Trophoblast cell (in vitro differentiated cells and primary cell): ENCODE data around the gene SATB2.

ENCODE experiments used
- DNase-seq, 2 donors: peaks; one replicate each; pipeline ENCODE4 v3.0.0-alpha.2; 2016
- H2AFZ ChIP-seq: 2 replicates; pipeline ENCODE4 v1.6.1; 2013; ENCODE audit warnings: low read length, moderate library complexity, mild to moderate bottlenecking; ENCODE audit not compliant: insufficient read depth, poor library complexity
- H2AK5ac ChIP-seq: 2 replicates; pipeline ENCODE4 v1.6.1; 2013; ENCODE audit warnings: mild to moderate bottlenecking, low read length
- H2BK120ac ChIP-seq: 2 replicates; pipeline ENCODE4 v1.6.1; 2013; ENCODE audit warnings: low read length, mild to moderate bottlenecking, moderate library complexity; ENCODE audit not compliant: insufficient read depth, poor library complexity
- H2BK12ac ChIP-seq: 2 replicates; pipeline ENCODE4 v1.6.1; 2013; ENCODE audit warnings: mild to moderate bottlenecking, low read length, moderate library complexity
- H2BK5ac ChIP-seq: 2 replicates; pipeline ENCODE4 v1.6.1; 2013; ENCODE audit warnings: low read length, low read depth, moderate library complexity, mild to moderate bottlenecking; ENCODE audit not compliant: poor library complexity
- H3K14ac ChIP-seq: 2 replicates; pipeline ENCODE4 v1.6.1; 2013; ENCODE audit warnings: mild to moderate bottlenecking, low read length
- H3K18ac ChIP-seq: 2 replicates; pipeline ENCODE4 v1.6.1; 2013; ENCODE audit warnings: mild to moderate bottlenecking, low read length
- H3K23ac ChIP-seq: 2 replicates; pipeline ENCODE4 v1.6.1; 2013; ENCODE audit warnings: low read length
- H3K27ac ChIP-seq: 2 replicates; pipeline ENCODE4 v1.5.1; 2013; ENCODE audit warnings: low read depth, mild to moderate bottlenecking, inconsistent platforms, low read length, moderate library complexity
- H3K27me3 ChIP-seq: 2 replicates; pipeline ENCODE4 v1.6.1; 2013; ENCODE audit warnings: inconsistent platforms, mild to moderate bottlenecking, low read length, moderate library complexity; ENCODE audit not compliant: insufficient read depth
- H3K36me3 ChIP-seq, 2 experiments: 1 replicate in 1 of 2; 2 replicates in 1 of 2; pipeline ENCODE4 v1.6.1; 2013; ENCODE audit warnings: low read length in 2 of 2, mild to moderate bottlenecking in 2 of 2, moderate library complexity in 1 of 2; ENCODE audit not compliant: insufficient read depth in 2 of 2, control insufficient read depth in 1 of 2
- H3K4ac ChIP-seq: 2 replicates; pipeline ENCODE4 v1.6.1; 2013; ENCODE audit warnings: low read depth, mild to moderate bottlenecking, low read length, moderate library complexity
- H3K4me1 ChIP-seq, 2 experiments: 1 replicate in 1 of 2; 2 replicates in 1 of 2; pipeline ENCODE4 v1.6.1; 2013; ENCODE audit warnings: low read length in 2 of 2, mild to moderate bottlenecking in 2 of 2, moderate library complexity in 1 of 2; ENCODE audit not compliant: insufficient read depth in 2 of 2, control insufficient read depth in 1 of 2
- H3K4me2 ChIP-seq: 2 replicates; pipeline ENCODE4 v1.6.1; 2013; ENCODE audit warnings: inconsistent platforms, mild to moderate bottlenecking, low read length, moderate library complexity
- H3K4me3 ChIP-seq: 2 replicates; pipeline ENCODE4 v1.5.1; 2013; ENCODE audit warnings: mild to moderate bottlenecking, low read depth, low read length, inconsistent platforms
- H3K79me1 ChIP-seq: one replicate; pipeline ENCODE4 v1.6.1; 2013; ENCODE audit warnings: low read length
- H3K79me2 ChIP-seq: 2 replicates; pipeline ENCODE4 v1.6.1; 2013; ENCODE audit warnings: low read length, mild to moderate bottlenecking; ENCODE audit not compliant: control insufficient read depth, insufficient read depth, poor library complexity
- H3K9ac ChIP-seq: 2 replicates; pipeline ENCODE4 v1.6.1; 2013; ENCODE audit warnings: mild to moderate bottlenecking, low read length
- H3K9me3 ChIP-seq: 2 replicates; pipeline ENCODE4 v1.6.1; 2013; ENCODE audit warnings: low read depth, mild to moderate bottlenecking, control low read depth, inconsistent platforms, low read length; ENCODE audit not compliant: insufficient read depth
- H4K12ac ChIP-seq: 2 replicates; pipeline ENCODE4 v1.6.1; 2013; ENCODE audit warnings: low read depth, mild to moderate bottlenecking, low read length, moderate library complexity
- H4K8ac ChIP-seq: 2 replicates; pipeline ENCODE4 v1.6.1; 2013; ENCODE audit warnings: low read depth, mild to moderate bottlenecking, low read length, moderate library complexity
- H4K91ac ChIP-seq: one replicate; pipeline ENCODE4 v1.6.1; 2013; ENCODE audit warnings: low read depth, mild to moderate bottlenecking, low read length, moderate library complexity
- WGBS: extraction: QIAGEN DNeasy Blood & Tissue Kit; methylation state at CpG from one replicate; pipeline ENCODE4 v1.1.7; 2013; ENCODE audit warnings: missing lambda C conversion rate; ENCODE audit not compliant: insufficient read length, insufficient coverage; ENCODE audit errors: extremely low coverage; 5-methylcytosine and 5-hydroxymethylcytosine counted together

SATB2 gene

DNA sequence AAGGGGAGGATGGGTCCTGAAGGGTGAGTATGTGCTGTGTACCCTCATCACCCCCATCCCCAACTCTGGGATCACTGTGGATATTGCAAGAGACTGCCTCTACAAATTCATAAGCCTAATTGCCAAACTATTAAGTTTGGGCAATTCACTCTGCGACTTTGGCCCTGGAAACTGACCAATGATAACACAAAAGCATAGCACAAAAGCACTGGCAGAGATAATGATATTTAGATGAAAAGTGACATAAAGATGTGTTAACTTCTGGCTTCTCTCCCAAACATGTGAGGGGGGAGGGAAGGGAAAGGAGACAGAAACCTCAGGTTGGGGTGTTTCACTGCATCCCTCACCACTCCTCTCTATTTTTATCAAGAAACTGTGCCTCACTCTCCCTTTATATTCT, 150.3 kb downstream of the SATB2 start:
- no peak overlapping the region for H2AK5ac ChIP-seq
- H2BK12ac ChIP-seq: no peak overlapping the region
- H2BK120ac ChIP-seq: no peak overlapping the region
- H4K91ac ChIP-seq: no peak overlapping the region
- H3K27me3 ChIP-seq: no peaks in the 10 kb centered on the region
- peaks cover 0 to 2% of the 10 kb centered on the region in 2 experiments for H3K4me1 ChIP-seq
- H3K9ac ChIP-seq: no peak overlapping the region
- no peak overlapping the region for H4K8ac ChIP-seq
- no peaks in the 10 kb centered on the region for H3K36me3 ChIP-seq
- no peak overlapping the region for H4K12ac ChIP-seq
- no peaks in the 10 kb centered on the region for H3K79me1 ChIP-seq
- WGBS: no CpG with 5 or more reads among the region's 1 CpG
- peaks cover 2% of the 10 kb centered on the region for H3K9me3 ChIP-seq
- no peaks in the 10 kb centered on the region for H3K79me2 ChIP-seq
- no peak overlapping the region for H3K14ac ChIP-seq
- H3K18ac ChIP-seq: no peak overlapping the region
- H2BK5ac ChIP-seq: no peak overlapping the region
- H3K23ac ChIP-seq: no peak overlapping the region
- H3K4me3 ChIP-seq: no peak overlapping the region
- no peak overlapping the region for H2AFZ ChIP-seq
- no peak overlapping the region for H3K27ac ChIP-seq
- H3K4me2 ChIP-seq: no peak overlapping the region
- H3K4ac ChIP-seq: no peak overlapping the region
- DNase-seq: no peak

DNA sequence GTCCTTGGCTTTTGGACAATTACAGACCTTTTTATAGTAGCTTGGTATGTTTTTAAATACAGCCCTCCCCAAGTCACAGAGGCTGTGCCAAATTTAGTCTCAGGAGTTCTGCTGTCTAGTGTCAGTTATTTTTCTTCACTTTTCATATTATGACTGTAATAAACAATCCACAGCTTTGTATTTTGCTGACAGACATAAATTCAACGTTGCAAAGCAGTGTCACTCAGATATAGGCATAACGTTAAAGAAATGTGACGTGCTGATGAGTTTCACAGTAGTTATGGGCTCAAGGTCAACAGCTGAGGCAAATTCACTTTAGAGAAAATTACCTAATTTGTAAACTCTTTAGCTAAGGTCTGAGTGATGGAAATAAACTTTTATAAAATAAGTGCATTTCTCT, 151.6 kb downstream of the SATB2 start:
- Histone ChIP-seq H3K36me3 (no peaks in the 10 kb centered on the region), H3K18ac (no peak overlapping the region), H3K27ac (no peak overlapping the region), H4K91ac (no peak overlapping the region), H2AFZ (no peak overlapping the region), H2BK12ac (no peak overlapping the region), H3K79me1 (no peaks in the 10 kb centered on the region), H3K4ac (no peak overlapping the region), H3K23ac (no peak overlapping the region), H2BK120ac (no peak overlapping the region), H3K4me2 (no peak overlapping the region), H3K27me3 (no peaks in the 10 kb centered on the region), H3K9me3 (peaks cover 2% of the 10 kb centered on the region), H2AK5ac (no peak overlapping the region), H3K14ac (no peak overlapping the region), H3K79me2 (no peaks in the 10 kb centered on the region), H3K4me1 (peaks cover 0 to 2% of the 10 kb centered on the region in 2 experiments), H4K12ac (no peak overlapping the region), H2BK5ac (no peak overlapping the region), H4K8ac (no peak overlapping the region), H3K9ac (no peak overlapping the region), H3K4me3 (no peak overlapping the region)
- DNase-seq: no peak
- WGBS: no CpG with 5 or more reads among the region's 3 CpGs

DNA sequence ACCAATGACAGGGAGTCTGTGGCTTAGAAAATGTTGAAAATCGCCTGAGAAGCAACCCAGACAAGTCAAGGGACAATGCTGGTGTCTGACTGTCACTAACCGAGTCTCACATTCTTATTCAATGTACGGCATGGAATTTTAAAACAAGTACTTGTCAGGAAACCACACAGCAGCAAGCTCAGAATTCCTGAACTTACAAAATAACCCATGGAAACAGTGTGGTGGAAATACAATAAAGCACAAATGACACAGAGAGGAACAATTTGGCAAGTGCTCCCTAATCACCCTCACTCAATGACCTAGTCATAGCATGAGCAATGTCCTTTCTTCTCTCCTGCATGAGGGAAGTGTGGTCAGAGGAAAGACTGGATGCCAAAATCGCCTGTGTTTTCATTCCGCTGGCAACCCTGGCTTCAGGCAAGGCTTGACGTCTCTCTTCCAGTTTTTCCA, 154.0 kb downstream of the SATB2 start:
- WGBS: no CpG with 5 or more reads among the region's 6 CpGs
- Histone ChIP-seq H4K91ac (no peak overlapping the region), H2BK120ac (no peak overlapping the region), H3K27ac (no peak overlapping the region), H2BK12ac (no peak overlapping the region), H3K9ac (no peak overlapping the region), H3K79me1 (no peaks in the 10 kb centered on the region), H3K9me3 (peaks cover 2% of the 10 kb centered on the region), H3K4ac (no peak overlapping the region), H3K4me2 (no peak overlapping the region), H2AK5ac (no peak overlapping the region), H3K23ac (no peak overlapping the region), H3K14ac (no peak overlapping the region), H2BK5ac (no peak overlapping the region), H3K4me3 (no peak overlapping the region), H3K4me1 (peaks cover 0 to 2% of the 10 kb centered on the region in 2 experiments), H3K27me3 (no peaks in the 10 kb centered on the region), H2AFZ (no peak overlapping the region), H4K8ac (no peak overlapping the region), H4K12ac (no peak overlapping the region), H3K79me2 (no peaks in the 10 kb centered on the region), H3K36me3 (no peaks in the 10 kb centered on the region), H3K18ac (no peak overlapping the region)
- peak; percentile 81 to 87 for DNase-seq

DNA sequence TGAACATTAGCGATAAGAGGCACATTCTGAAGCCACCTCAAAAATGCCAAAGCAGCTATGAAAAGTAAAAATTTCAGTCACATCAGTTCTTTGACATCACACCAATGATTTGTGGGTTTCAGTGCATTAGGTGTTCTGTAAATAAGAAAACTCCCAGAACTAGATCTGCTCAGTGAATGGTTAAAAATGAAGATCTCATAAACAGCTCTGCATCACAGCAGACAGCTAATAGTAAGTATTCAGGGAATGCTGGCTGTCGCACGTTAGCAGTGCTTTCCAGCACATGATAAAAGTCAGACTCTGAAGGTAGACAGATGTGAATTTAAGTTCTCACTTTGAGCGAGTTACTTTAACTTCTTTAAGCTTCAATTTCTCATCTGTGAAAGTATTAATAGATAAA, 154.9 kb downstream of the SATB2 start:
- Histone ChIP-seq H3K4me1 (peaks cover 0 to 2% of the 10 kb centered on the region in 2 experiments), H2BK120ac (no peak overlapping the region), H3K23ac (no peak overlapping the region), H3K9me3 (no peaks in the 10 kb centered on the region), H2BK5ac (no peak overlapping the region), H2AFZ (no peak overlapping the region), H4K91ac (no peak overlapping the region), H3K79me1 (no peaks in the 10 kb centered on the region), H3K14ac (no peak overlapping the region), H3K18ac (no peak overlapping the region), H3K9ac (no peak overlapping the region), H3K4ac (no peak overlapping the region), H3K36me3 (no peaks in the 10 kb centered on the region), H2BK12ac (no peak overlapping the region), H3K4me2 (no peak overlapping the region), H4K12ac (no peak overlapping the region), H2AK5ac (no peak overlapping the region), H4K8ac (no peak overlapping the region), H3K79me2 (no peaks in the 10 kb centered on the region), H3K27me3 (no peaks in the 10 kb centered on the region), H3K27ac (no peak overlapping the region), H3K4me3 (no peak overlapping the region)
- peak; percentile 7 to 65 for DNase-seq
- WGBS: no CpG with 5 or more reads among the region's 4 CpGs
